RKO (cell line): Measurements from ENCODE around the gene TPRX1.
"Not testable (repeated sequence)": the region's sequence is repeated elsewhere in the genome, so short reads cannot be mapped to it uniquely, and the experiment has no call there.

ENCODE experiments used
- DNase-seq: peaks from one replicate; pipeline ENCODE4 v3.0.0-alpha.2; 2016; ENCODE audit warnings: low spot score

Gene TPRX1

DNA sequence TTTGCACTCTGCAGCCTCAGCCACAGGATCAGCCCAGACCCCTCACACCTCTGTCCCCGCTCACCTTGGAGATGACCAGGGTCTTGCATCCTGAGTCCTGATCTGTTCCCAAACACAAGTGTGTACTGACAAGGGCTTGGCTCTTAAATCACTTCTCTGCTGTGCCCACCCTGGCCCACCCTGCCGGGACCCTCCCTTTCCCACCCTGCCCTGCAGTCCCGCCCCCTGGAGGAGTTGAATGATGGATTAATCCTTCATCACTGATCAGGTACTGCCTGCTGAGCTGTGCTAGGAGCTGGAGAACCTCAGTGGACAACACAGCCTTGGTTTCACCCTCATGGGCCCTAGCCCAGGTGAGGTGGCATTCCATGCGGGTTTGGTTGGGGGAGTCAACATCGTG lies at the start of gene TPRX1:
TPRX1 (minus strand) TSS at position 101 of the 400 bp plus-strand sequence; CDS start at position 89, 12 bp downstream.
- not testable (repeated sequence) for DNase-seq

DNA sequence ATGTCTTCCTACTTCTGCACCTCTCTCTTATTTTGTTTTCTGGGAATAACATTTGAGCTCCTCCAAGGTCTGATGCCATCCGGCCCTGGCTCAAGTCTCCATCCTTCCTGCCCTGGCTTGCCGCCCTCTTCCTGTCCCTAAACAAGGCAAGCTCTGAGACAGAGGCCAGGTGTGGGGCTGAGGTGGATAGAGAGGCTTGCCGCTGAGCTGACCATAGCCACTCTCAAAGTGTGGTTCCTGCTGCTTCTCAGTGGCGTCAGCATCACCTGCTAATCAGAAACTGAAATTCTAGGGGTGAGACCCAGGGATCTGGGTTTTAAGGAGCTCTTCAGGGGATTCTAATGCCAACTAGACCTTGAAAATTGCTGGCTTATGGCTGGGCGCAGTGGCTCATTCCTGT lies 48.7 kb upstream of the TPRX1 start:
- DNase-seq, result no peak

- DNase-seq, result no peak
Observed at GRCh38 chr19:47848823-47849473, 44.6 kb upstream of the TPRX1 start.

DNA sequence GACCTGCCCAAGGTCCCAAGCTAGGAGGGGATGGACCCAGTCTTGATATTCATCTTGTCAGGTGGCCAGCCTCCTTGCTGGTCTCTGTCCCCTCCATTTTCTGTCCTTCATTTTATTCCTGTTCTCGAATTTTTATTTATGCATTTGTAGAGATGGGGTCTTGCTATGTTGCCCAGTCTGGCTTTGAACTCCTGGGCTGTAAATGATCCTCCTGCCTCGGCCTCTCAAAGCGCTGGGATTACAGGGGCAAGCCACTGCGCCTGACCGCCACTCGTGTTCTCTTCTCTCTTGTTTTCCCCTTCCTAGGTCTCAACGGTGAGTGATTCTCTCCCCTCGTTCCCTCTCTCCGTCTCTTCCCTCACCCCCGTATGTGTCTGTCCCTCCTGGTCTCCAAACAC lies 44.1 kb upstream of the TPRX1 start:
- DNase-seq, result no peak

DNA sequence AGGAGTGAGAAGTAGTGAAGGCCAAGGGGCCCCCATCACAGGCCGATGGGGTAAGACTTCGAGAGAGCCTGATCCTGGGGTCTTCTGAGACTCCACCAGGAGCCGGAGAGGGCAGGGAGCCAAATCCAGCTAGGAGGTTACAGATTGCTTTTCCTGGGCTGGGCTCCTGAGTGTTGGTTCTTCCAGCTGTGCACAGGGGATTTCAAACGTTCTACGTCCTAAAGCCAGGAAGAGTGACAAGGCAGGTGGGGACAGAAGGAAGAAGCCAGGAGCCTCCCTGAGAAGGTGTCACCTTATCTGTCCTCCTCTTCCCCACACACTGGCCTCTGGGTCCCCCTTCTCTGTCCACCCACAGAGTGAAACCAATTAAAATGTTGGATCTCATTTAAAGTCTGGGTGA lies 38.6 kb upstream of the TPRX1 start:
- DNase-seq, result no peak

- no peak for DNase-seq
Observed at GRCh38 chr19:47839913-47840312, 35.6 kb upstream of the TPRX1 start.

GRCh38 chr19:47839411-47839810 lies 35.1 kb upstream of the TPRX1 start:
- no peak for DNase-seq

DNA sequence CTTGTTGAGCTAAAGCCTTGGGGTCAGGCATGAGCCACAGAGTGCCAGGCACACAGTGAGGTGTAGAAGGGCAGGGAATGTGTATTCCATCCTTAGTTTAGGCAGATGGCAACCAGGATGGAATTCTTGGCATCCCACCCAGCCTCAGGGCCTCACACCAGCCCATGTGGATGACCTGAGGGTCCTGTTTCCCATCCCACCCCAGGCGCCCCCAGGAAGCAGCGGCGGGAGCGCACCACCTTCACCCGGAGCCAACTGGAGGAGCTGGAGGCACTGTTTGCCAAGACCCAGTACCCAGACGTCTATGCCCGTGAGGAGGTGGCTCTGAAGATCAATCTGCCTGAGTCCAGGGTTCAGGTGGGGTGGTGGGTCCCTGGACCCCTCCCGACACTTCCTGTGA lies 31.7 kb upstream of the TPRX1 start:
- DNase-seq, result no peak

- no peak for DNase-seq
Observed at GRCh38 chr19:47832723-47833122, 28.4 kb upstream of the TPRX1 start.

GRCh38 chr19:47826800-47827199 lies 22.4 kb upstream of the TPRX1 start:
- no peak for DNase-seq

- DNase-seq, result no peak
Observed at GRCh38 chr19:47824396-47824795, 20.0 kb upstream of the TPRX1 start.

GRCh38 chr19:47821460-47822020 lies 17.2 kb upstream of the TPRX1 start, which contains the start of gene CRX:
Gene CRX (plus strand): TSS chr19:47821937. CDS start chr19:47834444, 12,507 bp downstream.
- no peak for DNase-seq

- no peak for DNase-seq
Observed at GRCh38 chr19:47820410-47820809, 16.1 kb upstream of the TPRX1 start.

GRCh38 chr19:47819858-47820257 lies 15.5 kb upstream of the TPRX1 start:
- DNase-seq, result no peak

DNA sequence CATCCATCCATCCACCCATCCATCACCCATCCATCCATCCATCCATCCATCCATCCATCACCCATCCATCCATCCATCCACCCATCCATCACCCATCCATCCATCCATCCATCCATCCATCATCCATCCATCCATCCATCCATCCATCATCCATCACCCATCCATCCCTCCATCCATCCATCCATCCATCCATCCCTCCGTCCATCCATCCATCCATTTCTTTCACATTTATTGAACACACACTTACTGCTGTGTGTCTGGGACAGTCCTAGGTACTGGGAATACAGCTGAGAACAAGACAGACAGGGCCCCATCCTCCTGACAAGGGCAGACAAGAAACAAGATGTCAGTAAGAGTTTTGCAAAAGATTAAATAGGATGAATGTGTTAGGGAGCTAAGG lies 13.9 kb upstream of the TPRX1 start:
- not testable (repeated sequence) for DNase-seq

- DNase-seq, result not testable (repeated sequence)
Observed at GRCh38 chr19:47816270-47816669, 11.9 kb upstream of the TPRX1 start.

DNA sequence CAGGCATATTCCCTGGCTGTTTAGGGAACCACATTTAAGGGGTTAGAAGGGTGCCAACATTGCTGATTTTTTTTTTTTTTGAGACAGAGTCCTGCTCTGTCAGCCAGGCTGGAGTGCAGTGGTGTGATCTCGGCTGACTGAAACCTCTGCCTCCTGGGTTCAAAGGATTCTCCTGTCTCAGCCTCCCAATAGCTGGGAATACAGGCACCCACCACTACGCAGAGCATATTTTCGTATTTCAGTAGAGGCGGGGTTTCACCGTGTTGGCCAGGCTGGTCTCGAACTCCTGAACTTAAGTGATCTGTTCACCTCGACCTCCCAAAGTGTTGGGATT lies 9.6 kb upstream of the TPRX1 start:
- no peak for DNase-seq

GRCh38 chr19:47813304-47813994 lies 9.1 kb upstream of the TPRX1 start:
- DNase-seq, result peak; percentile 60

DNA sequence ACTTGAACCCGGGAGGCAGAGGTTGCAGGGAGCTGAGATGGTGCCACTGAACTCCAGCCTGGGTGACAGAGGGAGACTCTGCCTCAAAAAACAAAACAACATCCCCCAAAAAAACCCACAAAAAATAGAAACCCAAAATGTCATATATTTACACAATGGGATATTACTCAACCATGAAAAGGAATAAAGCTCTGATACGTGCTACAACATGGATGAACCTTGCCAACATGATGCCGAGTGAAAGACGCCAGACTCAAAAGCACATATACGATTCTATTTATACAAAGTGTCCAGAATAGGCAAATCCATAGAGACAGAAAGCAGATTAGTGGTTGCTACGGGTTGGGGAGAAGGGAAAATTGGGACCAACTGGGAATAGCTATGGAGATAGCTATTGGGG lies 2.1 kb upstream of the TPRX1 start:
- no peak for DNase-seq

GRCh38 chr19:47805313-47805712 lies 962 bp upstream of the TPRX1 start:
- no peak for DNase-seq

GRCh38 chr19:47803671-47804070 lies 680 bp downstream of the TPRX1 start:
- not testable (repeated sequence) for DNase-seq

DNA sequence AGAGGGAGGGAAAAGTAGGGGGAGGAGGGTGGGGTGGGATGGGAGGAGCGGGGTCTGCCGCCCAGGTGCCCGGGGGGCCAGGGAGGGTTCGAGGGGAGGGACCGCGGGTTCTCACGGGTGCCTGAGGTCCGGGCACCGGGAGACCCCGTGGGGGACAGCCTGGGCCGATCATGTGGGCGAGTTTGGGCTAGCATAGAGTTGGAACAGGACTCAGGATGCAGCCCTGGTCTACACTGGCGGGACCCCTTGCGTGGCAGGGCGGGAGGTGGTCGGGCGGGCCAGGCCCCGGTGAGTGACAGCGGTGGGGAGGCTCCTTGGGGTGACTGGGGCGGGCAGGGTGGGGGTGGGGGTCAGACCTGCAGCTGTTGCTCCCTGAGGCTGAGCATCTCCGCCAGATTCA lies 1.2 kb downstream of the TPRX1 start:
- not testable (repeated sequence) for DNase-seq

DNA sequence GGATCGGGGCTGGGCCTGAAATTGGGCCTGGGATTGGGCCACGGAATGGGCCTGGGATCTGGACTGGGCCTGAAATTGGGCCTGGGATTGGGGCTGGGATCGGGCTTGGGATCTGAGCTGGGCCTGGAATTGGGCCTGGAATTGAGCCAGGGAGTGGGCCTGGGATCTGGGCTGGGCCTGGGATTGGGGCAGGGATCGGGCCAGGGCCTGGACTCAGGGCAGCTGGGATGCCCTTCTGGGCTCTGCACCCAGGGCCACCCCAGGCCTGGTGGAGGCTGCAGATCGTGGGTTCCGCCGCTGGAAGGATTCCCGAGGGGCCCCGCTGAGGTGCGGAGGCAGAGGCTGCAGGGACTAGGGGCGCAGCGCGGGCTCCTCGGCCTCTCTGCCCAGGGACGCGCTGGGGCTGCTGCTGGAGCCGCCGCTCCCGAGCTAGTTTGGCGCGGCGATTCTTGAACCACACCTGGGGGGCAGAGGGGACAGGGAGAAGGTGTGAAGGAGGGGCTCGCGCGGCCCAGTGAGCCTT lies 1.8 kb downstream of the TPRX1 start:
- DNase-seq, result no peak
